NCI-H1048 (cell line): ENCODE measurements around the gene GPR107.
A peak's percentile ranks its signal among the peaks of the same experiment; 100 is the strongest.

Experiments used
- DNase-seq: peaks from one replicate; lab custom pipeline; 2025; lab: John Stamatoyannopoulos, UW

Gene GPR107

DNA sequence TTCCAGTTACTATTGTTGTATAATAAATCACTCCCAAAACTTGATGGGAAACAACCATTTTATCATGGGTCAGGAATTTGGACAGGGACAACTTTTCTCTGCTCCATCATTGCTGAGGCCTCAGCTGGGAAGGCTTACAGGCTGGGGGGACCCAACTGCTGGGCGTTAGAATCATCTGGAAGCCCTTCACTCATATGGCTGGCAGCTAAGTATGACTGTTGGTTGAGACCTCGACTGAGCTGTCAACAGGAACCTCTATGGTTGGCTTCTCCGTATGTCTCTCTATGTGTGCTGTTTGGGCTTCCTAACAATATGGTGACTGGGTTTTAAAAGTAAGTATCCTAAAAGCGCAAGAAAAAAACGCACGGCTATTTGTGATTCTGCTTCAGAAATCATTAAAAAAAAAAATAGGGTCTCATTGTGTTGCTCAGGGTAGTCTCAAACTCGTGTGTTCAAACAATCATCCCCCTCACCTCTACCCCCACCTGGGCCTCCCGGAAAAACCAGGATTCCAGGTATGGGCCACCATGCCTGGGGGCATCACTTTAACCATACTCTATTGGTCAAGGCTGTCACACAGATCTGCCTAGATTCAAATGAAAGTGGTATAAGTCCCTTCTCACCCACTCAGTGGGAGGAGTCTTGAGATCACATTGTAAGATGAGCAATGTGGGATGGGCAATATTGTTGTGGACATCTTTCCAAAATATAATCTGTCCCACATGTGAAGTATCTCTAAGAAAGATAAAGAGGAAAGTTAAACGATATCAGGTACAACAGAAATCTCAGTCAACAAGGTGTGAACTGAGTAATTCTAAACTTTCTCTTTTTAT lies 26.0 kb upstream of the GPR107 start:
- DNase-seq: no peak

DNA sequence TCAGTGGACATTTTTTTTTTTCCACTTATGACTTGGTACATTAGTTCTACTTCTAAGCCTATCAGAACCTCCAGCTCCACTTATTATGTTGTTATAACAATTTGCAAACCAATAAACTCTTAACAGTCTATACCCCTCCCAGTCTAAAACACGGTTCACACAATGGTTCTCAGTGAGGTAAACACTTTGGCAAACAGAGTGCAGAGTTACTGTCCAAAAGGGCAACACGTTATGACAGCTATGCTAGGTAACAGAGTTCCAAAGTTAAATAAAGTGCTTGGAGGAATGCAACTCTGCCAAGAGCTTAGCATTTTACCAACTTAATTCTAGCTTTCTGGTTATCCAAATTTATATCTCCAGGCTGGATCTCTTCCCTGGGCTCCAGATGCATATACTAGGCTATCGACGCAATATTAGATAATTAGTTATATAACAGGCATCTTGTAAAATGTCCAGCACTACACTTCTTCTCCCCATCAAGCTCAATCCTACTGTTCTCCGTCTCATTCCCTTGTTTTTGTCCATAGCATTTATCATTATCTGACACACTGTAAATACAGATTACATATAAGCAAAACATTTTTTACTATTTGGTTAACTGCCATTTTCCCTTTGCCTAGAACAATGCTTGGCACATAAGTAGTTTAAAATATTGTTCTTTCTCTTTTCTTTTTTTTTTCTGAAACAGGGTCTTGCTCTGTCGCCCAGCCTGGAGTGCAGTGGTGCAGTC lies 25.0 kb upstream of the GPR107 start:
- DNase-seq: no peak

DNA sequence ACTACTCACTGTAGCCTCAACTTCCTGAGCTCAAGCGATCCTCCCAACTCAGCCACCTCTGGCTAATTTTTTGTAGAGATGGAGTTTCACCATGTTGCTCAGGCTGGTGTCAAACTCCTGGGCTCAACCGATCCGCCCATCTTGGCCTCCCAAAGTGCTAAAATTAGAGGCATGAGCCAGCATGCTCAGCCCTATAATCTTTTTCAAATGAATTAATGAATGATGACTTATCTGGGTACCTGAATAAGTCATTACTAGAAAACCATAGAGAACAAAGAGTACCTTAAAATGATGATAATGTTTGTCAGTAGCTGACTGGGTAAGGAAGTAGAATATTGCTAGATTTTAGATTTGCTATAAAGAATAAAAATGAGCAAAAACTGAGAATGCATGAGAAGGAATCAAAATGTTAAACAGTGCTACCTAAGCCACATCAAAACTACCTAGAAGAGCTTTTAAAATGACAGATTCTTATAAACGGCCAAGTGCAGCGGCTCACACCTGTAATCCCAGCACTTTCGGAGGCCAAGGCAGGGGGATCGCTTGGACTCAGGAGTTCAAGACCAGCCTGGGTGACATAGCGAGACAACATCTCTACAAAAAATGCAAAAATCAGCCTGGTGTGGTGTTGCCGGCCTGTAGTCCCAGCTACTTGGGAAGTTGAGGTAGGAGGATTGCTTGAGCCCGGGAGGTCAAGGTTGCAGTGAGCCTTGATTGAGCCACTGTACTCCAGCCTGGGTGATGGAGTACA lies 24.3 kb upstream of the GPR107 start:
- DNase-seq: no peak

DNA sequence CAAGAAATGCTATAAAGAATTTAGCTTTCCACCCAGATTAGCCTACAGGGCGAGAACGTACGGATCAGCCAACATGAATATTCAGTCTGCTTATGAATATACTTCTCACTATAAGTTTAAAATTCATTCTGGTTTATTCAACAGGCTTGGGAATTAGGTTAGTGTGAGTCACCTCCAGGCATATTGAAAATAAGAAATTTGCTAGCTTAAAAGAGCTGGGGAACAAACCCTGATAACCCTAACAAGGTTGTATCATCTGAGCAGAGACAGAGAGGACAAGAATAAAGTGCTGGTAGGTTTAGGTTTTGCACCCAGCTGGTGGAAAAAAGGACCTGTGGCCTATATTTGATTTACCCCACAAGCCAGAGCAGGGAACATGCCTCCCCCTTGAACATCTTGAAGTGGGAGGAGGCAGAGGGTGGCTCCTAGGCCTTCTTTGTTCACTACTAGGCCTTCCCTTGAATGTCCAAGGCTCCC lies 23.0 kb upstream of the GPR107 start:
- DNase-seq: no peak

DNA sequence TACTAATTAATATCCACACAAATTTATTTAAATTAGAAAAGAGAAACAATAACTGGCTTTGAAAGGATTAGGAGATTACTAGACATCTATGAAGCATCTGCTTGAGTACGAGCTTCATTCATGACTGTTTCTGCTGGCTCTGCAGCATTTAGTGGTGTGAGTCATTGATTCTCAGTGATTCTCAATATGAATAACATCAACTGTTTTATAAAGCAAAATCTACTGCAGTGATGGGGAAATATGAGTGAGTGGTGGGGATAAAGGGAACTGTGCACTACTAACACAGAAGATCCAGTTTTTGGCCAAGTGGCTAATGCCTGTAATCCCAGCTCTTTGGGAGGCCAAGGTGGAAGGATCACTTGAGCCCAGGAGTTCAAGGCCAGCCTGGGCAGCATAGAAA lies 19.1 kb upstream of the GPR107 start:
- DNase-seq: no peak

DNA sequence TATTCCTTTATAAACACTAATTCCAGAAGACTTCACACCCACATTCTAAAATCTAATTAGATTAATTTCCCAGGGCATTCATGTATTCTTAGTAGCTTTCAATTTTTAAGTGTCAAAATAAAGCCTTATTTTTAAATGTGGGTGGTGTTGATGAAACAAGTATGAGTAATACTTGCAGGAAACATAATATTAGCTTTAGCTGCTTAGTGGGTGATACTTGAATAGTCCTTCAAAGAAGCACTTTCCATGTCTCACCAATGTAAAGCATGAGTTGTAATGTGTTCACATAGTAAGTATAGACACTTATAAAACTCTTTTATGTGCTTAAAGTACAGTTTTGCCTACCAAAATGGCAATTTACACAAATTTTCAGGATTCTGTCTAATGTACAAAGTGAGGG lies 17.6 kb upstream of the GPR107 start:
- no peak for DNase-seq

DNA sequence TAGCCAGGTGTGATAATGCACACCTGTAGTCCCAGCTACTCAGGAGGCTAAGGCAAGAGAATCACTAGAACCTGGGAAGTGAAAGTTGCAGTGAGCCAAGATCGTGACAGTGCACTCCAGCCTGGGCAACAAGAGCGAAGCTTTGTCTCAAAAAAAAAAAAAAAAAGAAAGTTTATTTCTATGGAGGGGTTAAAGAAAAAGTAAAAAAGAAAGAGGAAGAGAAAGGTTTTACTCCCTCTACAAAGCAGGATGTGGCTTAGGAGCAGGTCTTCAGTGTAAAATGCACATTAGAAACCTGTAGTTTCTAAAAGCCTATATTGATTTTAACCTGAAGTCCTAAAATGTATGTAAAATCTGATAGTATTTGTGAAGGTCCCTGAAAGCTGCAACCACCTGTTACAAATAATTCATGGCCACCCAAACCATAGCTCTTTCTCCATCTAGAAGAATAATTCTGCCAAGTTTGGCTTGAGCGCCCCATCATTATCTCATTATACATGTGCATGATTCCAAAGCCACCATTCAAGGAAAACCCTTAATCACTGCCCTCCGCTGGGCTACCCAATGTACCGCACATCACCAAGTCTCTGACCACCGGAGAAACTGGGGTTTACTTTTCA lies 14.1 kb upstream of the GPR107 start:
- DNase-seq: no peak

DNA sequence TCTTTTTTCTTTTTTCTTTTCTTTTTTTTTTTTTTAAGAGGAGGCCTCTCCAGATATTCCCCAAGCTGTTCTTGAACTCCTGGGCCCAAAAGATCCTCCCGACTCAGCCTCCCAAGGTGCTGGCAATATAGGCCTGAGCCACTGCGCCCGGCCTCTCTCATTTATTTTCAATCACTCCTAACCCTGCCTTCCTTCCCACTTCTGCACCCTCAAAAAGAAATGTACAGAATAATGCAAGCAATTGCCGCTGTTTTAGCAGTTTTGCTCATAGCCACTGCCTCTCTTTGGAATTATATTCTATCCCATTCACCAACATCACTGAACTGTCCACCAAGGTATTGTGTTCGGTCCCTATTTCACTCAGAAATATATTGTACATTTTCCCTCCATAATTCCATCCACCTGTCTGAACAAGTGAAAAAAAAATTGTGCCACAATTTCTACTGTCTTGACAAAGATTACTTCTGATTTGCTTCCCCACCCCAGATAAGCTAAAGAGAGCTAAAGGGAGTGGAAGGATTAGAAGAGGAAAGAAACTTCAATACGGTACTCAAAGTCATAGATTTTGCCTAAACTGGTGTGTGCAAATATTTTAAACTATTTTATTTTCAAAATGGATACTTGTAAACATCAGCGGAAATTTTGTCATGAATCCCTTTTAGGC lies 12.6 kb upstream of the GPR107 start:
- no peak for DNase-seq

DNA sequence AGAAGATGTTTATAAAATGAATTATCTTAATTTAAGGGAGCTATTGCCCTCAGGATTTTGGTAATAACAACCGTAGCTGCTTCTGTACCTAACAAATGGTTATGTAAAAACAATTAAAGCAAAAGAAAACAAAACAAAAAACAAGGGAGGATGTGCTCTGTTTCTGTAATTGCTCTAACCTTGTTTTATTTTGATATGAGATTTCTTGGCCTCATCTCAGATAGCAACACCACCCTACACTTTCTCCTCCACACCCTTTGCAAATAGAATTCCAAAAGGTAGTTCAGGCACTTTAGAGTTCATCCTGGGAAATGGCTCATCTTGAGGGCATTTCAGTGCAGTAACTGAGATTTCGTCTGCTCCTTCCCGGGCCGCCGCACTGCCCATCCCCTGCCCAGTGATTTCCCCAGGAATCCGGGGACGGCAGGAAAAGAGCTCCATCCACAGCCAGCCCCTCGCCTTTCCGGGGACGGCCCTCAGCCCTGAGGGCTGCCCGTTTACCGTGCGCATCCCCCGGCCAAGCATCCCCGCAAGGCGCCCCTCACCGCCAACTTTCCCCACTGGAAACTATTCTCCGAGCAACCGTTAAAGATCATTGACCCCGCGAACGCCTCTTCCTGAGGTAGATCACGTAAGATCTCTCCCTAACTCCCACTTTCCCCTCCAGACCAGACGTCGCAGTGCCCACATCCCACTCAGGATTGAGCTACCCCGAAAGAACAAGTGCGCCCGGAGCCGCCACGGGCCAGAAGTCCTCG lies 11.9 kb upstream of the GPR107 start:
- DNase-seq: no peak

DNA sequence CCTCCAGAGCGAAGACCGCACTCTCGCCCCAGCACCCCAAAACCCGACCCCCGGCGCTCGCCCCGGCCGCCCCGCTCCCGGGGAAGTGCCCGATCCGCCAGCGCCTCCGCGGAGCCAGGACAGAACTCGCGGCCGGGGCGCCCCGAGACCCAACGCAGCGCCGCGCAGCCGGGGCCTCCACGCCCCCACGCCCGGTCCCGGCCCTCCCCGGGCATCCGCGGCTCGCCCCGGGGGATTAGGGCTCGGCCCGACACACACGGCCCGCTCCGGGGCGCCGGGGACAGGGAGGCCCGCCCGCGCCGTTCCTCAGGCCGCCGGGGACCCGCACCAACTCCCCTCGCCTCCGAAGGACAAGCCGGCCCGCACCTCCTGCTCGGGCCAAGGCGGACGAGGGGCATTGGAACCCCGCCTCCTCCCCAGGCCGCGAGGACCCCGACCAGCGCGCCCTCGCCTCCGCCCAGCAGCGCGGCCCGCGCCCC lies 11.3 kb upstream of the GPR107 start:
- DNase-seq: no peak

DNA sequence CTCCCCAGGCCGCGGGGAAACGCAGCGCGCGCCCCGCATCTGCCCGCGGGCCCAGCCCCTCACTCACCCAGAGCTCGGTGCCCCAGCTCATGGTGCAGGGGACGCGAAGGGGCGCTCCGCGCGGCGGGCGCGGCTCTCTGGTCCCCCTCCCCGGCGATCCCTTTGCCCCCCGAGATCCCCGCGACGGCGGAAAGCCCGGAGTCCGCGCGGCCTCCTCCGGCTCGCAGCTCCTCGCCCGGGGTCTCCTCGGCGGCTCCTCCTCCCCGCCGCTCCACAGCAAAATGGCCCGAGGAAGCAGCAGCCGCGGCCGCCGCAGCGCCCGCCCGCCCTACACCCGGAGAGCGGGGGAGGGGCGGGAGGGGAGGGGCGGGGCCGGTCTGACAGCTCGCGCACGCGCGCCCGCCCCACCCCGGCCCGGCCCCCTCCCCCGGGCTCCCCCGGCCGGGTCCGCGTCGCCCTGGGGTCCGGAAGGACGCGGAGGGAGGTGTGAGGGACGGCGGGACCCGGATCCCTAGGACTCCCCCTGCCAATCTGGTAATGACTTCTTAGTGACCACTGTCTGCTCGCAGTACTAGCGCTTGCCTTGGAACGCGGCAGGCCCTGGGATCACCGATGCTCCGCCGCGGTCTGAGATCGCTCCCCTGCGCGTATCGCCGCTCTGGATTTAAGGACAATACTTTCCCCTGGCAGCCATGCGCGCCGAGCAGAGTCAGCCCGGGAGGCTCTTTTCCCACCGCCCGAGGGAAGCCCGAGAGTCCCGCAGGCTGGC lies 10.6 kb upstream of the GPR107 start, which contains the start of gene FNBP1:
Gene FNBP1, minus strand, starts transcription at position 305 of the 769 bp plus-strand sequence. Its CDS starts 214 bp downstream, at position 91.
- peak; percentile 27 for DNase-seq

DNA sequence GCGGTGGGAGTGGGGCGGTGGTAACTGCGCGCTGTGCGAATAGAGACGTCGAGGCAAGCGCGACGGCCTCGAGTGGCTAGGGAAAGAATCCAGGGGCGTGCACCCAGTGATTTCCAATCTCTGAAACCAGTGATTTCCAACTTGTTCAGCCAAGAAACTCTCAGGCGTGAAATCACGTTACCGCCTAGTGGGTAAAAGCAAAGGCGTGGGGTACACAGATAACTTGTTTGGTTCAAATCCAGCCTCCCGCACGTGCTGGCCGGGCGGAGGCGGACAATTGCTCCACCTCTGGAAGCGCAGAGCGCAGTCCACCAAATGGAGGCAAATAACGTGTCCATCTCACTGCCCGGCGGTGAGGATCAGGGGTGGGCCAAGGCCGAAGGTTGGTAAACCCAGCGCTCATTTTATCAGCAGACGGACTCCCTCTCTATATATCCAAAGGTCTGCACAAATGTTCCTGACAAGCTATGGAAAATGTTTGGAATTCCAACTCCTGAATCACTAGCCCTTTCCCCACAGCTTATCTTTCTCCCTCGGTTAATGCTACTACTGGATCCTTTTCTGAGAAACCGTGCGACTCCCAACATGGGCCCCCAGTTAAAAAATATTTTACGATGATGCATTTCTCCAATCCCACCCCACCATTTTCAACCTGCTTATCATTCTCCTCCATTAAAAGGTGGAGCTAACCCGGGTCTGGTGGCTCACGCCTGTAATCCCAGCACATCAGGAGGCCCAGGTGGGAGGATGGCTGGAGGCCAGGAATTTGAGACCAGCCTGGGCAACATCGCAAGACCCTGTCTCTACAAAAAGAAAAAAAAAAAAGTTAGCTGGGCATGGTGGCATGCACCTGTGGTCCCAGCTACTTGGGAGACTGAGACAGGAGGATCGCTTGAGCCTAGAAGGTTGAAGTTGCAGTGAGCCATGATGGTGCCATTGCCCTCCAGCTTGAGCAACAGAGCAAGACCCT lies 9.8 kb upstream of the GPR107 start:
- no peak for DNase-seq

DNA sequence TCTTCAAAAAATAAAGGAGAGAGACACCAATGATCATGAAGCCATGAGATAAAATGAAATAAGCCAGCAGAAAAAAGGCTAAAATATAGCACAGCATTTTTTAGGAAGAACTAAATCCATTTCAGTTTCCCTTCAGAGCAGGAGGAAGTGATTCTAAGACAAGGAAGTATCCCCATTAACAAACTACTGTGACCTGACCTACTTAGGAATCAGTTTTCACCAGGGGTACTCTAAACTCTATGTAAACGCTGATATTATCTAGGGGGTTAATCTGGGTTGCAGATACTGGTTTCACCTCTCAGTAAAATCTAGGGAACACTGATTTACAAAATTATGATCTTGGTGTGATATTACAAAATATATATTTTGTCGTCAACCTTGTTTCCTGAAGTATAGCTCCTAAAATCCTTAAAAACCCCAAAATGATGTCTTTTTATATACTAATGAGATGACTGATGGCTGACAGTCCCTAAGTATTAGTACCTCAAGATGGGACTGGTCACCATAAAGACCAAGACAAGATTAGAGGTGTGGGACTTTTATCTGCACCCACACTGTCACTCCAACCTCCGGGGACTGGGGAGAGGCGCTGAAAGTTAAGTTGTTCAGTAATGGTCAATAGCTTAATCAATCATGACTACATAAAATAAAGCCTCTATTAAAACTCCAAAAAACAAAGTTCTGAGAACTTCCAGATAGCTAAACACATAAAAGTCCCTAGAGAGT lies 7.8 kb upstream of the GPR107 start:
- no peak for DNase-seq

DNA sequence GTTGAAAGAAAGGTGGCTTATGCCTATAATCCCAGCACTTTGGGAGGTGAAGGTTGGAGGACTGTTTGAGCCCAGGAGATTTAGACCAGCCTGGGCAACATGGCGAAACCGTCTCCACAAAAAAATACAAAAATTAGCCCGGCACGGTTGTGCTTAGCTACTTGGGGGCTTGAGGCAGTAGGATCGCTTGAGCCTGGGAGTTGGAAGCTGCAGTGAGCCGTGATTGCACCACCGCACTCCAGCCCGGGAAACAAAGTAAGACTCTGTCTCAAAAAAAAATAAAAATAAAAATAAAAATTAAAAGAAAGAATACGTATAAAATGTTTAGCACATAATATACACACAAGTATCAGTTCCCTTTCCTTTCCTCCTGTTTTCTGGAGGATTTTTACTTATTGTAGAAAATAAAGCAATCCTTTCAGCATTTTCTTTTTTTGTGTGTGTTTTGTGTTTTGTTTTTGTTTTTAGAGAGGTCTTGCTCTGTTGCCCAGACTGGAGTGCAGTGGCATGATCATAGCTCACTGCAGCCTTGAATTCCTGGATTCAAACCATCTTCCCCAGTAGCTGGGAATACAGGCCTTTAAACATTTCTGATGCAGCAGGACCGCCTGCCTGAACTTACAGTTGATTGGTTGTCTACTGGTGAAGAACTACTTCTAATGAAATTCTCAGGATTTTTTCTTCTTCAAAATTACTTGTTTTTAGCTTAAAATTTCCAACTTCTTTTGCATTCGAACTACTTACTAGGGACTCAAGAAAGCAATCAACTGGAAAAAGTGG lies 4.1 kb upstream of the GPR107 start:
- no peak for DNase-seq

DNA sequence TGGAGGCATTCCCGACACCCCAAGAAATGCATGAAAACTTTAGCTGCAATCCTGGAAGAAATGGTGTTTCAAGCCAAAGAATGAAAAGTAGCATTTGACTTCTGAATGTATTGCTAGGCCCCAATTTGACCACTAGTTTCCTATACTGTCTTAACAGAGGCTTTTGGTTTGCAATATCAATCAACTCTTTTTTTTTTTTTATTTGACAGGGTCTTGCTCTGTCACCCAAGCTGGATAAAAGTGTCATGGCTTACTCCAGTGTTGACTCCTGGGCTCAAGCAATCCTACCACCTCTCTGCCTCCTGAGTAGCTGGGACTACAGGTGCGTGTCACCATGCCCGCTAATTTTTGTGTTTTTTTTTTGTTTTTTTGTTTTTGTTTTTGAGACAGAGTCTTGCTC lies 3.2 kb upstream of the GPR107 start:
- DNase-seq: no peak

DNA sequence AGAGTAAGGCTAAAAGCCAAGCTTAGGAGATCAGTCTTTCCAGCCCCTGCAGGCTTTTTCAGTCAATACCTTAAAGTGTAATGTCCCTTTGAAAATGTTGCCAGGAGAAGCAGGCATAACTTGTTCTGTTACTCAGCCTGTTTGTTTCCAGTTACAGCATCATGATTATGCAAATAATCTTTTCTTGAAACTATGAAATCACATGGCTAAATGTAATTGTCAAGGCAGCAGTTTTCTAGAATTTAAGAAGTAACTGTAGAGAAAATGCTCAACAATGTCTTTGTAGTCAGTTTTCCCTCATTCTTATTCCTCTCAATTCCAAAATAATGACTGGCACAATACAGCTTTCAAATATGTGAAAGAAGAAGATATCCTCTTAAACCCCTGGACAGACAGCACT lies 1.9 kb upstream of the GPR107 start:
- peak; percentile 38 for DNase-seq

DNA sequence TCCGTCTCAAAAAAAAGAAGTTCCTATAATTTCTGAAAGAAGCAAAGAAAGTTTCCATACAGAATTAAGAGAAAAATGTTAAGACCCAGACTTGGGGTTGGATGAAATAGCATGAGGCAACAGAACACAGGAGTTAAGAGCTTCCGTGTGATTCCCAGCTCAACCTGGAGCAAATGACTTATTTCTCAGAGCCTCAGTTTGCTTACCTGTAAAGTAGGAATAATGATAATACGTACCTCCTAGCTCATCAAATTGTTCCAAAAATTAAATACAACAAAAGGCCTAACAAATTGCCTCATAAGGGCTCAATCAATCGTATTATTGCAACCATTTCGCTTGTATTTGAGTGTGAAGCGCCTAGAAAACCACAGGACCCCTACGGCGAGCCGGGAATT lies 600 bp upstream of the GPR107 start:
- no peak for DNase-seq
